ENCODE results near the gene TCF7L2. TPM values are rescaled to one million over a fixed set of nuclear protein-coding genes. Genes with fewer than 3 reads are reported as not detected.

Gene TCF7L2
- total RNA-seq, 2 donors from 2014 or later, result 9.1 to 25.7 TPM

- no peak overlapping the region for H3K4me3 ChIP-seq
- H3K27ac ChIP-seq, result no peak overlapping the region
- H3K9me3 ChIP-seq, result no peaks in the 10 kb centered on the region
- intact Hi-C loops (cut with DNase I), result no loop called here
- ATAC-seq (no peak), DNase-seq (no peak)
- no peaks in the 10 kb centered on the region for H3K27me3 ChIP-seq
- no peaks in the 10 kb centered on the region for H3K4me1 ChIP-seq
- no peak for TF ChIP-seq POLR2A (IDR thresholded peaks at IDR 0.05)
- TF ChIP-seq CTCF (IDR thresholded peaks at IDR 0.05), result no peak
- 79 to 81% methylated on average over 2 of the region's 2 CpGs for WGBS, 2 donors
- no peaks in the 10 kb centered on the region for H3K36me3 ChIP-seq (replicated peaks in 1 of 2; ENCODE audit: insufficient read depth in 1 of 2, low read depth in 2 of 2)
Observed at GRCh38 chr10:113080925-113081229, 130.8 kb downstream of the TCF7L2 start.

- Histone ChIP-seq H3K36me3 (replicated peaks in 1 of 2; ENCODE audit: insufficient read depth in 1 of 2, low read depth in 2 of 2) (no peaks in the 10 kb centered on the region), H3K27ac (no peak overlapping the region), H3K4me1 (peaks cover 17% of the 10 kb centered on the region), H3K9me3 (no peaks in the 10 kb centered on the region), H3K4me3 (no peak overlapping the region), H3K27me3 (no peaks in the 10 kb centered on the region)
- no peak for ATAC-seq
- 98 to 99% methylated on average over 4 of the region's 4 CpGs for WGBS, 2 donors
- intact Hi-C loops (cut with DNase I), result no loop called here
- no peak for TF ChIP-seq POLR2A (IDR thresholded peaks at IDR 0.05)
- TF ChIP-seq CTCF (IDR thresholded peaks at IDR 0.05), result no peak
- no peak for DNase-seq
Observed at GRCh38 chr10:113084031-113084430, 134.0 kb downstream of the TCF7L2 start.

DNA sequence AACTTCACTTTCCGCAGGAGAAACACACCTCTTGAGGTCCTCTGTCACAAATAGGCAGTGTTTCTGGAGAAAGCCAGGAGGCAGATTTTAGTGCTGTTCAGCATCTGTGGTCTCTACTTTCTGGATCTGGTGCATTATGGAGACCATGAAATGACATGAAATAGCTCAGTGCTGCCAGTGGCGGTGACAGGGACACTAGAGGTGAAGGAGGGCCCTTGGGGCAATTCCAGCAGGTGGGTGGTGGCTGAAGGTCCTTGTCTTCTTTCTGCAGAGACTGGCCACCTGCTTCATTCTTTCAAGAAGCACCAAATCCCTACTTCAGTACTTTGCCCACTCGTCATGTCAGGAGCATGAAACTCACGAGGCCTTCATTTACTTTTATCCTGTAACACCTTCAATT, 135.7 kb downstream of the TCF7L2 start:
- no peak for ATAC-seq

DNA sequence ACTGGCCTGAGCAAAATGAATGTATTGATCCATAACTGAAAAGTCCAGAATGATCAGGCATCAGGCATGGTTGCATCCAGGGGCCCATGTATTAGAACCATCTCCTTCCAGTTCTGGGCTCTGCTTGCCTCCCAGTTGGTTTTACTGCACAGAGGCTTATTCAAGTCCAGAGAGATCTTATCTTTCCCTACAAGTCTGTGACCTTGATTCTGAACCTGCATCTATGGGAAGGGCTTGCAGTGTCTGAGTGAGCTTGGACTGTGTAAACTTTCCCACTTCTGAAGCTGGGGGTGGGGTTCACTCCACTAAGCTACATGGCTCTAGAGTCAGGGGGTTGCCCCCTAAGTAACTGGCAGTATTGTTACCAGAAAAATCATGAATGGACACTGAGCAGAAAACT, 136.2 kb downstream of the TCF7L2 start:
- ATAC-seq (no peak), DNase-seq (no peak)
- H3K27me3 ChIP-seq, result no peaks in the 10 kb centered on the region
- peak overlapping the region in 2 of 4 donors; percentile 45 to 65 for H3K27ac ChIP-seq
- H3K4me1 ChIP-seq, result peaks cover 20% of the 10 kb centered on the region
- TF ChIP-seq POLR2A (IDR thresholded peaks at IDR 0.05), result no peak
- TF ChIP-seq CTCF (IDR thresholded peaks at IDR 0.05), result no peak
- intact Hi-C loops (cut with DNase I), result no loop called here
- H3K4me3 ChIP-seq, result no peak overlapping the region
- no peaks in the 10 kb centered on the region for H3K36me3 ChIP-seq (replicated peaks in 1 of 2; ENCODE audit: insufficient read depth in 1 of 2, low read depth in 2 of 2)
- no peaks in the 10 kb centered on the region for H3K9me3 ChIP-seq

More for the DNA sequence above, 135.7 kb downstream of the TCF7L2 start:
- no peak overlapping the region for H3K27ac ChIP-seq
- intact Hi-C loops (cut with DNase I), result no loop called here
- WGBS, 2 donors, result 88 to 91% methylated on average over 4 of the region's 4 CpGs
- H3K36me3 ChIP-seq (replicated peaks in 1 of 2; ENCODE audit: insufficient read depth in 1 of 2, low read depth in 2 of 2), result no peaks in the 10 kb centered on the region
- no peaks in the 10 kb centered on the region for H3K9me3 ChIP-seq
- TF ChIP-seq CTCF (IDR thresholded peaks at IDR 0.05) (no peak), POLR2A (IDR thresholded peaks at IDR 0.05) (no peak)
- DNase-seq, result no peak
- peaks cover 17% of the 10 kb centered on the region for H3K4me1 ChIP-seq
- no peaks in the 10 kb centered on the region for H3K27me3 ChIP-seq
- H3K4me3 ChIP-seq, result no peak overlapping the region

GRCh38 chr10:113087165-113088029, 137.3 kb downstream of the TCF7L2 start:
- no peak overlapping the region for H3K4me3 ChIP-seq
- peak; percentile 29 to 79 (median 56) for DNase-seq
- H3K27me3 ChIP-seq, result no peaks in the 10 kb centered on the region
- H3K4me1 ChIP-seq, result peaks cover 32% of the 10 kb centered on the region
- no peaks in the 10 kb centered on the region for H3K9me3 ChIP-seq
- H3K36me3 ChIP-seq (replicated peaks in 1 of 2; ENCODE audit: insufficient read depth in 1 of 2, low read depth in 2 of 2), result no peaks in the 10 kb centered on the region
- intact Hi-C loops (cut with DNase I), result no loop called here
- H3K27ac ChIP-seq, result peak overlapping the region in 3 of 4 donors; percentile 34 to 68 (median 65)
- TF ChIP-seq POLR2A (IDR thresholded peaks at IDR 0.05), result no peak
- TF ChIP-seq CTCF (IDR thresholded peaks at IDR 0.05), result no peak
- ATAC-seq, result peak; percentile 72
- 48 to 68% methylated on average over 7 to 9 of the region's 9 CpGs for WGBS, 2 donors

All from body of pancreas (tissue), 4 donors.